ENCODE data around the gene CPZ.

DNA sequence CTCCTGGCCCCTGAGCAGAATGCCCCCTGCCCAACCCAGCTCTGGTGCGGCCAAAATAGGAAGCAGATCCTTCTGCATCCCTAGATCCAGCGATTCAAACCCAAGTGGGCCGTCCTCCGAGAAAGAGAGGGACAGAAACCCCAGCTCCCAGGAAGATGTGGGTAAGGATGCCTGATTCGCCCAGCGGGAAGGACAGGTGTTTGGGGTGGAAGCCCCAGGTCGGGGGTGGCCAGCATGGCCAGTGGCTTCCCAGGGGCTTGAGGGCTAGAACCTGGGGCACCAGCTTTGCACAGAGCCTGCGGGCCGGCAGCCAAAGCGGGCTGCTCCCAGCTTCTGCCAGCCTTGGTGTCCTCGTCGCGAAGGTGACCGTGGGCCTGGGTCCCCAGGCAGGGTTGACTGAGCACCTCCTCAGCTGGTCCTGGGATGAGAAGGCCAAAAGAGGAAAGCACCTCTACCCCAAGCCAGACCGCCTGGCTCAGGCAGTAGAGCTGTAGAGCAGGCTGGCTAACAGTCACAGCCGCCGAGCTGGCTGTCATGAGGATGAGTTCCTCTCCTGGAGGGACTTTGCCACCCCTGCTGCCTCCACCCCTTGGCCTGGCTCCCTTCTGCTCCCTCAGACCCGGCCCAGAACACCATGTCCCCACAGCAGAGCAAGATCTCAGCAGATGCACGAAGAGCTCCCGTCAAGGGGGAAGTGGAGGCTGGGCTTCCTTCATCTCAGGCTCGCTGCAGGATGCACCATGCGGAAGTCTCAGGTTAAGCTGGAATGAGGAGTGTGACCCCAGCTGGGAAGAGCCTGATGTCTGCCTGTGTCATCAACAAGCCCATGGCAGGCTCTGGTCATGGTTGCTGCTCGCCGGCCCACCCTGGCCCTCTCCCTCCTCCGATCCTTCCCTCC is 59.9 kb downstream of the CPZ start:
- TF ChIP-seq SP1 (IDR thresholded peaks at IDR 0.05) (no peak), BHLHE40 (IDR thresholded peaks at IDR 0.05; ENCODE audit: borderline replicate concordance) (no peak), LEF1 (IDR thresholded peaks at IDR 0.05; ENCODE audit: borderline replicate concordance) (no peak), FOXA1 (IDR thresholded peaks at IDR 0.05) (no peak), SUZ12 (IDR thresholded peaks at IDR 0.05) (no peak), CTBP1 (IDR thresholded peaks at IDR 0.05; ENCODE audit: borderline replicate concordance) (no peak), ZNF384 (IDR thresholded peaks at IDR 0.05) (no peak), FOXK2 (IDR thresholded peaks at IDR 0.05) (no peak), TARDBP (IDR thresholded peaks at IDR 0.05) (no peak), NFRKB (IDR thresholded peaks at IDR 0.05) (no peak), ARNT (IDR thresholded peaks at IDR 0.05) (no peak), L3MBTL2 (conservative IDR thresholded peaks at IDR 0.05) (no peak), FOXM1 (IDR thresholded peaks at IDR 0.05; ENCODE audit: borderline replicate concordance) (no peak)
